Measurements from ENCODE around the gene ATP5PF. TPM values are rescaled to one million over a fixed set of nuclear protein-coding genes. Genes with fewer than 3 reads are reported as not detected.
A peak's percentile ranks its signal among the peaks of the same experiment; 100 is the strongest.
"Not testable (repeated sequence)": the region's sequence is repeated elsewhere in the genome, so short reads cannot be mapped to it uniquely, and the experiment has no call there.

The ATP5PF gene
- total RNA-seq, 1 donor: 21.9 TPM

DNA sequence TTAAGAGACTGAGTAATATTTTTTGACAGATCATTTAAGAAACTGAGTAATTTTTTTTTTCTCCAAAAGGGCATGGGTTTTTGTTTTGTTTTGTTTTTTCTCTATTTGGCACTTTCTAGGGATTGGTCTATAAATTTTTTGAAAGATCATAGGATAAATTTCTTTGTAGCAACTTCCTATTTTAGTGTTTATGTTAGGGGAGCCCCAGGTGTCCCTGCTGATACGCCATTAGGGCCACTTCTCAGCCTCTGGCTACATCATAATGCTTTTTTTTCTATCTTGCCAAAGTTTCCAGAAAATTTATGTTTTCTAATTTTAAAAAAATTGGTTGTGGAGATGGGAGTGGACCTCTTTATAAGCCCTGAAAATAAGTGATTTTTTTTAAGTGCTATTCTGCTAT lies 2.7 kb upstream of the ATP5PF start:
- H3K4me1 ChIP-seq (ENCODE audit: insufficient read depth, low read length): peaks cover 44% of the 10 kb centered on the region
- no peaks in the 10 kb centered on the region for H3K9me3 ChIP-seq (ENCODE audit: low read depth, low read length)
- H3K27me3 ChIP-seq (ENCODE audit: insufficient read depth, low read length): no peaks in the 10 kb centered on the region
- H3K4me3 ChIP-seq (ENCODE audit: low read length): no peak overlapping the region

DNA sequence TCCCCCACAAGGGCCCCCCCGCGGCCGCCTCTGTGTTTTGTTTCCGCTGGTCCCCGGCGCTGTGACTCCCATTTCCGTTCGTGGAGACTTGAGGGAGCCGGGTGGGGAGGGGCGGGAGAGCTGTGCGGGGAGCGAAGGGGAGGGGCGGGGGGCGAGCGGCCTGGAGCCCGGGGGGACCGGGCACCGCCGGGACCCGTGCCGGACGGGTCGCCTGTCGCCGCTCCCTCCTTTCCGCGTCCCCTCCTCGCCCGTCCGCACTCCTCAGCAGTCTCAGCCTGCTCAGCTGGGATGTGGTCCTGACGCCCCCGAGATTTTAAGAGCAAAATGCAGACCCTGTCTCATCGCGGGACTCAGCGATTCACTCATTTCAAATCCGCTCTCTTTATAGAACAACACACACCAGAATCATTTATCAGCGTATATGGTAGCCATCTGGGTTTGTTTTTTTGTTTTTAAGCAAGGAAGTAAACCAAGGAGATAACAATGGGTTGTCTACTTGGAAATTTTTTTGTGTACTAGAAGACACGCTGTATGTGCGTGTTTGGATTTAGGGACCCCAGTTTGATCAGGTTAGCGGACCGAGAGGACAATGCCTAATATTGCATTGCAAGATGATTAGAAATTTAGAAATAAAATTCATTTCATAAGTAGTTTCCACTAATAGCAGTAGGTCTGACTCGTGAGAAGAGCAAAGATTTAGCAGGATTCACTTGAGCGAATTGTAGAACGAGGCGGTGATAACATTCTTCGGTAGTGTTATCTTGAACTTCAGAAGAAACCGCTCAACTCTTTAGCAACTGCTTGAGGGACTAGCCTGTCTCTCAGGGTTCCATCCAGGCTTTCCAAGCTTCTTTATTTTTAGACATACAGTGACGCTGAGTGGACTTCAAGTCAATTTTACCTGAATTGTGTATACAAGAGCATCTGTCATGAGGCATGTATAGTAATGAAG lies 1.2 kb upstream of the ATP5PF start:
- H3K9me3 ChIP-seq (ENCODE audit: low read depth, low read length): no peaks in the 10 kb centered on the region
- H3K4me1 ChIP-seq (ENCODE audit: insufficient read depth, low read length): peaks cover 48% of the 10 kb centered on the region
- peak overlapping the region; percentile 90 for H3K4me3 ChIP-seq (ENCODE audit: low read length)
- no peaks in the 10 kb centered on the region for H3K27me3 ChIP-seq (ENCODE audit: insufficient read depth, low read length)

DNA sequence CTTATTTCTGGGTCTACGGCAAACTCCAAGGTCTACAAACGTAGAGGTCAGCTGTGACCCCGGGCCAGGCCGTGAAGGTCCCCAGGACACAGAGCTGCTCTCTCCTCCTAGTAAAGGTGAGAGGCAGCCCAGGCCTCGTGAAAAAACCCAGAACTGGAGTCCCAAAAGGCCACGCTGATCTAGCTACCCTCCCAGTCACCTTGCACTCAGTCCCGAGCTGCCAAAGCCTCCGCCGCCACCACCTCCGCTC lies 125 bp downstream of the ATP5PF start:
- H3K27me3 ChIP-seq (ENCODE audit: insufficient read depth, low read length): no peaks in the 10 kb centered on the region
- no peaks in the 10 kb centered on the region for H3K9me3 ChIP-seq (ENCODE audit: low read depth, low read length)
- peaks cover 44% of the 10 kb centered on the region for H3K4me1 ChIP-seq (ENCODE audit: insufficient read depth, low read length)
- peak overlapping the region; percentile 90 for H3K4me3 ChIP-seq (ENCODE audit: low read length)

DNA sequence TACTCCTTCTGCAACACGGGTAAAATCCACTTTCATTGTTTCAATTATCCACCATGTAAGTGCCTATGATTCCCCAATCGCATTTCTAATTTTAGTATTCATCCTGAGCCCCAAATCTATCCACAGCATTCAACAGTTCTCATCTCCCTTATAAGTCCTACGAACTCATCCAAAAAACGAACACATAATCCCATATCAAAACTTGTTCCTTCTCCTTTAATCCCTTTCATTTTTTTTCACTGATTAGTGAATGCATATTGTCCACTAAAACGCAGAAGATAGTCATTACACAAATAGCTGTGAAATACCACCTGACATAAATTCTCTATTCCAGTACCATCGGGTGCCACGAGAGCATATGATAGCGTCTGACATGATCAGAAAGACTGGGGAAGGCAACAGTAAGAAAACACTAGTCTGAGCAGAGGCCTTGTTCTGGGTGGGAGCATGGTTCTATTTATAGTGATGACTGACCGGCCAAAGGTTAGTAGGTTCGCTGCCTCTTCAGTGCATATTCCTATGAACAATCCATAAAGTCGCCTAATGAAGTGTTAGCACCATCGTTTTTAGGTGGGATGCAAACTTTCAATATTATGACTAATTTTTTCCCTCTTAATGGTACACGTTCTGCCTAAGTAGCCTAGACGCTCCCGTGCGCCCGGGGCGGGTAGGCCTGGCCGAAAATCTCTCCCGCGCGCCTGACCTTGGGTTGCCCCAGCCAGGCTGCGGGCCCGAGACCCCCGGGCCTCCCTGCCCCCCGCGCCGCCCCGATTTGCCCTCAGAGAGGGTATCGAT lies 648 bp downstream of the ATP5PF start:
- Histone ChIP-seq H3K27me3 (ENCODE audit: insufficient read depth, low read length) (no peaks in the 10 kb centered on the region), H3K4me3 (ENCODE audit: low read length) (peak overlapping the region; percentile 90), H3K4me1 (ENCODE audit: insufficient read depth, low read length) (peaks cover 39% of the 10 kb centered on the region), H3K9me3 (ENCODE audit: low read depth, low read length) (no peaks in the 10 kb centered on the region)

DNA sequence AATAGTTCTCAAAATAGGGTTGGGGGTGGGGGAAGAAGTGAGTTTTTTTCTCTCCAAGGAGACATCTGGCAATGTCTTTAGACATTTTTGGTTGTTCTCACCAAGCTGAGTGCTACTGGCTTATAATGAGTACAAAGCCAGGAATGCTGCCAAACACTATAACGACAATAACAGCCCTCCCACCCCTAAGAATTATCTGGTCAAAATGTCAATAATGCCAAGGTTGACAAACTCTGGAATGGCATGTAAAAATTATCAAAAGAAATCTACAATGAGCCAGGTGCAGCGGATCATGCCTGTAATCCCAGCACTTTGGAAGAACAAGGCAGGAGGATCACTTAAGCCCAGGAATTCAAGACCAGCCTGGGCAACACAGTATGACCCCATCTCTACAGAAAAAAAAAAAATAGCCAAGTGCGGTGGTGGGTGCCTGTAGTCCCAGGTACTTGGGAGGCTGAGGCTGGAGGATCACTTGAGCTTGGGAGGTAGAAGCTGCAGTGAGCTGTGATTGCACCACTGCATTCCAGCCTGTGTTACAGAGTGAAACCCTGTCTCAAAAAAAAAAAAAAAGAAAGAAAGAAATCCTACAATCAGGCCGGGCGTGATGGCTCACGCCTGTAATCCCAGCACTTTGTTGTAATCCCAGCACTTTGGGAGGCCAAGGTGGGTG lies 2.5 kb downstream of the ATP5PF start:
- peaks cover 35% of the 10 kb centered on the region for H3K4me1 ChIP-seq (ENCODE audit: insufficient read depth, low read length)
- no peaks in the 10 kb centered on the region for H3K27me3 ChIP-seq (ENCODE audit: insufficient read depth, low read length)
- H3K9me3 ChIP-seq (ENCODE audit: low read depth, low read length): no peaks in the 10 kb centered on the region
- H3K4me3 ChIP-seq (ENCODE audit: low read length): no peak overlapping the region

DNA sequence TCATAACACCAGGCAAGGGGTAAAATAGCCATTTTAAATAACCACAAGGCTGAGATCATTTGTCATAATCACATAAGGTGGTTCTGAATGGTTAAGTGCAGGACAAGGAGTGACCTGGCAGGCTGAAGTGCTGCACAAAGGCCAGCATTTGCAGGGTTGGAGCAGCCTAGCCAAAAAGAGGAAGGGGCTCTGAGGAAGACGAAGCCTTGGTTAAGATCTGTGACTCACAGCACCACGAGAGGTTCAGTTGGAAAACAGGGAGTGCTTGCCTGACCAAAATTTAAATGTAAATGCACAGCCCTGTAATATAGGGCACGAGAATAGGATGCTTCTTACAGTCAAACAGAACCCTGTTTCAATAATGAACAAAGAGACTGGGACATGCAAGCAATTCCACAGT lies 12.1 kb downstream of the ATP5PF start:
- no peaks in the 10 kb centered on the region for H3K27me3 ChIP-seq (ENCODE audit: insufficient read depth, low read length)
- peaks cover 6% of the 10 kb centered on the region for H3K4me1 ChIP-seq (ENCODE audit: insufficient read depth, low read length)
- H3K4me3 ChIP-seq (ENCODE audit: low read length): no peak overlapping the region
- H3K9me3 ChIP-seq (ENCODE audit: low read depth, low read length): no peaks in the 10 kb centered on the region

DNA sequence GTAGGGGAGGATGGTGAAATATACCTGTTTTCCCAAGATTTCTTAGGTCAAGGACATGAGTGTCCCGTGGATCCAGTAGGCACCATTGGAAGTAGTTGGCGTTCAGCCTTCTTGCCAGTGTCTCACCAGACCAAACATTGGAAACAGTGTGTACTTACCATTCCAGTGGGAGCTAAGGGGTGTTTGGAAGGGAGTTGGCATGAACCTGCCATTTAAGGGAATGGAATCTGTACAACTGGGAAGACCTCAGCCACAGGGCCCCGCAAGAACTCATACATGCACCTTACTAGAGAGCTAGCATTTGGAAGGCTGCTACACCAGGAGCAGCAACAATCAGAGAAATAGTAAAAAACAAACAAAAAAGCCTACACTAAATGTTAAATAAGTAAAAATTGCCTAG lies 12.7 kb downstream of the ATP5PF start:
- peaks cover 6% of the 10 kb centered on the region for H3K4me1 ChIP-seq (ENCODE audit: insufficient read depth, low read length)
- no peaks in the 10 kb centered on the region for H3K27me3 ChIP-seq (ENCODE audit: insufficient read depth, low read length)
- H3K9me3 ChIP-seq (ENCODE audit: low read depth, low read length): no peaks in the 10 kb centered on the region
- H3K4me3 ChIP-seq (ENCODE audit: low read length): no peak overlapping the region

DNA sequence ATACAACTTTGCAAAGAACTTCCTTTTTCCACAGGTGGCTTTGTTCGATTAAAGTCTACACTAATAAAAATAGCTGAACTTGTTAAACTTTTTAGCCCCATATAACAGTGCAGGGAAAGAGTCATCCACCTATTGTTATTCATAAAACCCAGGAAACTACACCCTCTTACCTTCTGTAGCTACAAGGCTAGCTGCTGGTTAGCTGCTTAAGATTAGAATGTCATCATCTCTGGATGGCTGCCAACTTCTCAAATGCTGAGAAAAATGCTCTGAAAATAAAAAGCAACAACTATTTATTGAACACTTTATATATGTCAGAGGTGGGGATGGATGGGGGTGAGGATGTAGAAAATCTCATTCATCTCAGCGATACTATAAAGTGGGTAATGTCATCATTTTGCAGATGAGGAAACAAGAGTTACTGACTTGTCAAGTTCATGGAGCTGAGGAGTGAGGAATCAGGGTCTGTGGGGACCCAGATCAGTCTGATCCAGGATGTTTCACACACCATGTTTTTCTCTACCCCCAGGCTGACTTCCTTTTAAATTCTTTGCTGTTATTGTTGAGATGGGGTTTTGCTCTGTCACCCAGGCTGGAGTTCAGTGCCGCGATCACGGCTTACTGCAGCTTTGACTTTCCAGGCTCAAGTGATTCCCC lies 17.1 kb downstream of the ATP5PF start:
- Histone ChIP-seq H3K9me3 (ENCODE audit: low read depth, low read length) (no peaks in the 10 kb centered on the region), H3K4me1 (ENCODE audit: insufficient read depth, low read length) (peaks cover under 1% of the 10 kb centered on the region), H3K27me3 (ENCODE audit: insufficient read depth, low read length) (no peaks in the 10 kb centered on the region), H3K4me3 (ENCODE audit: low read length) (no peak overlapping the region)

DNA sequence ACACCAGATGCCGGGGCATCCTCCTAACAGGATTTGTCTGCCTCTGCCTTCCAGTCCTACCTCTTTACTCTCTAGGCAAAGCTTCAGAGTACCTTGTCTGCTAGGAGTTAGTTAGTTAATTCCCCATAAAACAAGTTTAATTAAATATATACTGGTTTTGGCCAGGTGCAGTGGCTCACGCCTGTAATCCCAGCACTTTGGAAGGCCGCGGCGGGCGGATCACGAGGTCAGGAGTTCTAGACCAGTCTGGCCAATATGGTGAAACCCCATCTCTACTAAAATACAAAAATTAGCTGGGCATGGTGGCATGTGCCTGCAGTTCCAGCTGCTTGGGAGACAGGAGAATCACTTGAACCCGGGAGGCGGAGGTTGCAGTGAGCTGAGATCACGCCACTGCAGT lies 20.6 kb downstream of the ATP5PF start:
- not testable (repeated sequence) for H3K4me1 ChIP-seq (ENCODE audit: insufficient read depth, low read length)

DNA sequence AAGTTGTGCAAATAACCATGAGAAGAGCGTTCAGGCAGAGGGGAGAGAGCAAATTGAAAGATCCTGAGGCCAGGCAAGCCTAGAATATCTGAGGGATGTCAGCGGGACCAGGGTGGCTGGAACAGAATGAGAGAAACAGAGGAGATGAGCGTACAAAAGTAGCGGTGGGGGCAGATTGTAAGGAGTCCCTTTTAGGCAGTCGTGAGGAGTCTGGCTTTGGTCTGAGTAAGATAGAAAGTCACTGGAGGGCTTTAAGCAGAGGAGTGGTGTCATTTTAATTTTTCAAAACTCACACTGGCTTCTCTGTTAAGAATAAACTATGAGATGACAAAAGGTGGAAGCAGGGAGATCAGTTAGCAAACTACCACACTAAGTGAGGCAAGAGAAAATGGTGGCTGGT lies 24.2 kb downstream of the ATP5PF start:
- no peaks in the 10 kb centered on the region for H3K4me1 ChIP-seq (ENCODE audit: insufficient read depth, low read length)
- H3K27me3 ChIP-seq (ENCODE audit: insufficient read depth, low read length): no peaks in the 10 kb centered on the region
- H3K4me3 ChIP-seq (ENCODE audit: low read length): no peak overlapping the region
- H3K9me3 ChIP-seq (ENCODE audit: low read depth, low read length): no peaks in the 10 kb centered on the region

More for the DNA sequence above, 20.6 kb downstream of the ATP5PF start:
- not testable (repeated sequence) for H3K9me3 ChIP-seq (ENCODE audit: low read depth, low read length); H3K27me3 ChIP-seq (ENCODE audit: insufficient read depth, low read length); H3K4me3 ChIP-seq (ENCODE audit: low read length)

DNA sequence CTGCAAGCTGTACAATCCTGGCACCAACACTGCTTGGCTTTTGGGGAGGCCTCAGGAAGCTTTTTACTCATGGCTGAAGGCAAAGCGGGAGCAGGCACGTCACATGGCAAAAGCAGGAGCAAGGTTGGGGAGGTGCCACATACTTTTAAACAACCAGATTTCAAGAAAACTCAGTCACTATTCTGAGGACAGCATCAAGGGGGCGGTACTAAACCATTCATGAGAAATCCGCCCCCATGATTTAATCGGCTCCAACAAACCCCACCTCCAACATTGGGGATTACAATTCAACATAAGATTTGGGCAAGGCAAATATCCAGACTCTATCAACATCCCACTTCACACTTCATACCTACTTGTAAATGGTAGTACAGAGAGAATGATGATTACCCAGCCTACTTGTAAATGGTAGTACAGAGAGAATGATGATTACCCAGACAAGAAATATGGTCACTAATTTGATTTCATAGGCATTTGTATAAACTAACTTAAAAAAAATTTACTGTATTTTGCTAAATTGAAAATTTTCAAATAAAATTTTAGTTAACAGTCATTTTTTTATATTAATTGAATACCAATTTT lies 24.9 kb downstream of the ATP5PF start:
- H3K27me3 ChIP-seq (ENCODE audit: insufficient read depth, low read length): no peaks in the 10 kb centered on the region
- no peaks in the 10 kb centered on the region for H3K4me1 ChIP-seq (ENCODE audit: insufficient read depth, low read length)
- no peaks in the 10 kb centered on the region for H3K9me3 ChIP-seq (ENCODE audit: low read depth, low read length)
- H3K4me3 ChIP-seq (ENCODE audit: low read length): no peak overlapping the region

DNA sequence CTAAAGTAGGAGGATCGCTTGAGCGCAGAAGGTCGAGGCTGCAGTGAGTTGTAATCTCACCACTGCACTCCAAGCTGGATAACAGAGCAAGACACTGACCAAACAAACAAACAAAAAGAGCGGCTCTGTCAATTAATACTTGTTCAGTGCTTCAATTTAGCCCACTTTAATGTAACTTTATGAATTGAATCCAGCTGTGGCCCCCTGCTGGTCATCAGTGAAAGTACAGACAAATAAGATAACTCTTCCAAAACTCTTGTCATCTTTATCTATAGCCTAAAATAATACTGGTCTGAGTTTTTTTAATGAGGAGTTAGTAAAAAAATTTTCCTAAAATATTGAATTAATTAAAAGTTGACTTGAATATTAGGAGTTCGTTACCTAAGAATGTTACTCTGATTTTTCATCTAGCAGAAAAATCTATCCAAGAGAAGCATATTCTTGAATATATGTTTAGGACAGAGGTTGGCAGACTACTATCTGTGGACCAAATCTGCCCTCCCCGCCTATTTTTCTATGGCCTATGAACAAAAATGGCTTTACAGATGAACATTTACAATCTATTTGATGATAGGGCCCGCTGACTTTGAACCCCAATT lies 26.1 kb downstream of the ATP5PF start:
- H3K4me3 ChIP-seq (ENCODE audit: low read length): no peak overlapping the region
- no peaks in the 10 kb centered on the region for H3K9me3 ChIP-seq (ENCODE audit: low read depth, low read length)
- no peaks in the 10 kb centered on the region for H3K27me3 ChIP-seq (ENCODE audit: insufficient read depth, low read length)
- no peaks in the 10 kb centered on the region for H3K4me1 ChIP-seq (ENCODE audit: insufficient read depth, low read length)

DNA sequence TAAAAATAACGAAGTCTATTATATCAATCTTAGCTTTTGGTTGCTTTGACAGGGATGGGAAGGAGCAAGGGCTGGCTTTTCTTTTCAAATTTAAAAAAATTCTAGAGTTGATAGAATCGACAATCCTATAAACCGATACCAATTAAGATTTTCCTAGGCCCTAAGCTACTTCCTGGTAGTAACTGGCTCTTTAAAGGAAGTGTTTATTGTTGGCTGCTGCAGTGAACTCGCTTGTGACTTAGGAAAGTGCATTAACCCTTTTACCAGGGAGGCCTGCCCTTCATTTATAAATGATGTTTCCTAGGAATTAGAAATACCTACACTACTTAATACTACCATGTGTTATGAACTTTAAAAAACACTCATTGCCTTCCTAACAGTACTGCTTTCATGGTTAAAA lies 33.2 kb downstream of the ATP5PF start:
- Histone ChIP-seq H3K4me1 (ENCODE audit: insufficient read depth, low read length) (no peaks in the 10 kb centered on the region), H3K4me3 (ENCODE audit: low read length) (no peak overlapping the region), H3K27me3 (ENCODE audit: insufficient read depth, low read length) (no peaks in the 10 kb centered on the region), H3K9me3 (ENCODE audit: low read depth, low read length) (no peaks in the 10 kb centered on the region)

DNA sequence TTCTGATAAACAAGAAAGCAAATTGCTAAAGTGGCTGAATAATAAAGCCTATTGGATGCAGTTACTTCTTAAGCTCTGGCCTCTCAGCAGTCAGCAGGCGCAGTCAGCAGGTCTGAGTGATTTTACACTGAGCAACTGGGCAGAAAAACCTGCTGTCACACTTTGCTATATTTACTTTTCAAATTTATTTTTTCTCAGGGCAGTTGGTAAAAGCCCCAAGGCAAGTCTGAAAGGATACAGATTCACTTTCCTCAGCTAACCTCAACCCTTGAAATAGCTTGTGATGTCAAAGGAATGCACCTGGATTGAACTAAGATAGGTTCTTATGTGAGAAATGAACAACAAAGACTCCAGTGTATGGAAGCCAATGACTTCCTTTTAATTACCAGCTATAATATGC lies 34.0 kb downstream of the ATP5PF start:
- Histone ChIP-seq H3K4me3 (ENCODE audit: low read length) (no peak overlapping the region), H3K9me3 (ENCODE audit: low read depth, low read length) (no peaks in the 10 kb centered on the region), H3K27me3 (ENCODE audit: insufficient read depth, low read length) (no peaks in the 10 kb centered on the region)

More for the DNA sequence above, 34.0 kb downstream of the ATP5PF start:
- no peaks in the 10 kb centered on the region for H3K4me1 ChIP-seq (ENCODE audit: insufficient read depth, low read length)
